GM23248 (cell line): ENCODE data around the gene MDN1. TPM values are rescaled to one million over a fixed set of nuclear protein-coding genes. Genes with fewer than 3 reads are reported as not detected.

Source experiments
- DNase-seq: peaks from one replicate; pipeline ENCODE4 v3.0.0-alpha.2; 2015
- H2AFZ ChIP-seq: fragments of 200-600 bp; sonication (generic); 2 replicates; pipeline ENCODE4 v1.6.1; 2016; ENCODE audit warnings: antibody characterized with exemption
- H3F3A ChIP-seq: fragments of 200-600 bp; sonication (generic); 2 replicates; pipeline ENCODE4 v1.6.1; 2016; ENCODE audit warnings: mild to moderate bottlenecking, antibody characterized with exemption, mixed run types; ENCODE audit not compliant: insufficient read depth
- H3K27ac ChIP-seq: fragments of 200-600 bp; sonication (generic); 2 replicates; pipeline ENCODE4 v1.5.1; 2016; ENCODE audit warnings: mild to moderate bottlenecking
- H3K27me3 ChIP-seq: fragments of 200-600 bp; sonication (generic); replicated peaks from 2 replicates; pipeline ENCODE4 v1.6.1; 2016; ENCODE audit warnings: mild to moderate bottlenecking; ENCODE audit not compliant: insufficient read depth
- H3K36me3 ChIP-seq: fragments of 200-600 bp; sonication (generic); 2 replicates; pipeline ENCODE4 v1.6.1; 2016; ENCODE audit warnings: low read depth, mild to moderate bottlenecking
- H3K4me1 ChIP-seq: fragments of 200-600 bp; sonication (generic); 2 replicates; pipeline ENCODE4 v1.6.1; 2016; ENCODE audit warnings: mild to moderate bottlenecking; ENCODE audit not compliant: insufficient read depth
- H3K4me2 ChIP-seq: fragments of 200-600 bp; sonication (generic); one replicate; pipeline ENCODE4 v1.6.1; 2016; ENCODE audit warnings: mild to moderate bottlenecking; ENCODE audit not compliant: unreplicated experiment
- H3K4me3 ChIP-seq: fragments of 200-600 bp; sonication (generic); 2 replicates; pipeline ENCODE4 v1.5.1; 2016; ENCODE audit warnings: mild to moderate bottlenecking
- H3K79me2 ChIP-seq: fragments of 200-600 bp; sonication (generic); 2 replicates; pipeline ENCODE4 v1.6.1; 2016; ENCODE audit warnings: mild to moderate bottlenecking; ENCODE audit not compliant: insufficient read depth
- H3K9ac ChIP-seq: fragments of 200-600 bp; sonication (generic); 2 replicates; pipeline ENCODE4 v1.6.1; 2016; ENCODE audit warnings: mild to moderate bottlenecking
- H3K9me2 ChIP-seq: fragments of 200-600 bp; sonication (generic); 2 replicates; pipeline ENCODE4 v1.6.1; 2016; ENCODE audit warnings: mixed run types, mild to moderate bottlenecking, moderate library complexity; ENCODE audit not compliant: insufficient read depth
- H3K9me3 ChIP-seq: fragments of 200-600 bp; sonication (generic); one replicate; pipeline ENCODE4 v1.6.1; 2017; ENCODE audit warnings: low read depth
- H4K20me1 ChIP-seq: fragments of 200-600 bp; sonication (generic); 2 replicates; pipeline ENCODE4 v1.6.0; 2016; ENCODE audit not compliant: insufficient read depth
- EZH2 ChIP-seq: fragments of 200-600 bp; sonication (generic); IDR thresholded peaks from 2 replicates; pipeline ENCODE4 v1.6.1; 2018; ENCODE audit warnings: antibody characterized with exemption, mild to moderate bottlenecking; ENCODE audit not compliant: insufficient read depth, poor library complexity, severe bottlenecking
- EZH2phosphoT487 ChIP-seq: fragments of 200-600 bp; sonication (generic); IDR thresholded peaks from 2 replicates; pipeline ENCODE4 v1.6.1; 2018; ENCODE audit warnings: antibody characterized with exemption, moderate library complexity, mild to moderate bottlenecking, low read depth; ENCODE audit not compliant: insufficient read depth
- WGBS, 2 experiments: methylation state at CpG; one replicate each; pipeline ENCODE4 v1.1.6; 2015 to 2017; ENCODE audit warnings: low lambda C conversion rate in 2 of 2, low coverage in 1 of 2; ENCODE audit errors: missing lambda C conversion rate in 2 of 2; 5-methylcytosine and 5-hydroxymethylcytosine counted together
- in situ Hi-C: fragments of 300-500 bp; cut with MboI; formaldehyde crosslinking; loops from 2 replicates; pipeline ENCODE4 v1.15.0; 2020
- polyA plus RNA-seq: library from polyadenylated mRNA; unstranded; fragments of >200 nt; fragmentation: Nextera tagmentation; extraction: Ambion mirVana; gene quantifications from 2 replicates; pipeline ENCODE4 v1.2.1, GENCODE V29; 2016
- total RNA-seq: library from RNA; depleted of rRNA; stranded (reverse); fragments of >200 nt; shearing (Covaris generic); gene quantifications from 2 replicates; pipeline ENCODE4 v1.2.3, GENCODE V29; 2014; rRNA removed

Gene MDN1
- total RNA-seq: 14.9 and 16.9 TPM in 2 replicates
- polyA plus RNA-seq: 5.7 and 6.2 TPM in 2 replicates

GRCh38 chr6:89819336-89820130, at the start of gene MDN1:
Gene MDN1 (minus strand): TSS chr6:89819794. CDS start chr6:89819607, 187 bp downstream.
- Histone ChIP-seq H3F3A (no peaks in the 10 kb centered on the region), H3K79me2 (peaks cover 56% of the 10 kb centered on the region), H3K36me3 (no peaks in the 10 kb centered on the region), H3K4me1 (peaks cover 11% of the 10 kb centered on the region), H3K9ac (peak within 1 kb of the TSS; percentile 85), H3K4me3 (peak within 1 kb of the TSS; percentile 94), H2AFZ (peak within 1 kb of the TSS; percentile 99), H3K4me2 (peak within 1 kb of the TSS; percentile 86), H3K9me3 (no peaks in the 10 kb centered on the region), H3K27me3 (no peaks in the 10 kb centered on the region), H3K27ac (peak within 1 kb of the TSS; percentile 71), H4K20me1 (no peaks in the 10 kb centered on the region), H3K9me2 (no peaks in the 10 kb centered on the region)
- DNase-seq: peak; percentile 99
- TF ChIP-seq EZH2phosphoT487 (no peak), EZH2 (no peak)
- WGBS, 2 experiments: 1 to 2% methylated on average over 60 to 65 of the region's 65 CpGs
- in situ Hi-C loops: no loop called here

- 0 out of 2 replicates have a peak, but pooled peaks cover 4% of the 10 kb centered on the region for H3K9me2 ChIP-seq
- peaks cover 39% of the 10 kb centered on the region for H3K36me3 ChIP-seq
- H3K27ac ChIP-seq: no peak overlapping the region
- H3K9ac ChIP-seq: no peak overlapping the region
- no peak overlapping the region for H3K4me2 ChIP-seq
- in situ Hi-C loops: no loop called here
- H3F3A ChIP-seq: no peaks in the 10 kb centered on the region
- no peak for DNase-seq
- no peaks in the 10 kb centered on the region for H3K4me1 ChIP-seq
- TF ChIP-seq EZH2phosphoT487 (no peak), EZH2 (no peak)
- 97 to 100% methylated on average over 6 of the region's 6 CpGs for WGBS, 2 experiments
- no peaks in the 10 kb centered on the region for H4K20me1 ChIP-seq
- H3K79me2 ChIP-seq: no peaks in the 10 kb centered on the region
- no peak overlapping the region for H3K4me3 ChIP-seq
- H2AFZ ChIP-seq: no peak overlapping the region
- no peaks in the 10 kb centered on the region for H3K27me3 ChIP-seq
- no peaks in the 10 kb centered on the region for H3K9me3 ChIP-seq
Observed at GRCh38 chr6:89866024-89866678, 46.6 kb upstream of the MDN1 start.

- DNase-seq: no peak
- Histone ChIP-seq H3K27ac (no peak overlapping the region), H3K27me3 (no peaks in the 10 kb centered on the region), H3K4me2 (no peak overlapping the region), H3K4me3 (no peak overlapping the region), H3F3A (no peaks in the 10 kb centered on the region), H2AFZ (no peak overlapping the region), H4K20me1 (no peaks in the 10 kb centered on the region), H3K36me3 (peaks cover 51% of the 10 kb centered on the region), H3K79me2 (no peaks in the 10 kb centered on the region), H3K4me1 (no peaks in the 10 kb centered on the region), H3K9me3 (no peaks in the 10 kb centered on the region), H3K9ac (no peak overlapping the region), H3K9me2 (0 out of 2 replicates have a peak, but pooled peaks cover 4% of the 10 kb centered on the region)
- in situ Hi-C loops: no loop called here
- 97 to 98% methylated on average over 2 of the region's 2 CpGs for WGBS, 2 experiments
- TF ChIP-seq EZH2 (no peak), EZH2phosphoT487 (no peak)
Observed at GRCh38 chr6:89862698-89863097, 43.1 kb upstream of the MDN1 start.

GRCh38 chr6:89862273-89862672, 42.7 kb upstream of the MDN1 start:
- Histone ChIP-seq H3K36me3 (peaks cover 51% of the 10 kb centered on the region), H3K9ac (no peak overlapping the region), H3K4me3 (no peak overlapping the region), H3F3A (no peaks in the 10 kb centered on the region), H3K27me3 (no peaks in the 10 kb centered on the region), H3K4me2 (no peak overlapping the region), H3K9me3 (no peaks in the 10 kb centered on the region), H3K4me1 (no peaks in the 10 kb centered on the region), H3K79me2 (no peaks in the 10 kb centered on the region), H3K27ac (no peak overlapping the region), H3K9me2 (0 out of 2 replicates have a peak, but pooled peaks cover 4% of the 10 kb centered on the region), H2AFZ (no peak overlapping the region), H4K20me1 (no peaks in the 10 kb centered on the region)
- WGBS, 2 experiments: 99 to 100% methylated on average over 5 of the region's 5 CpGs
- no peak for DNase-seq
- in situ Hi-C loops: no loop called here
- no peak for TF ChIP-seq EZH2
- no peak for TF ChIP-seq EZH2phosphoT487
